Right kidney (tissue), 9 donors: Measurements from ENCODE around the gene ZNF85.
"Not testable (repeated sequence)": the region's sequence is repeated elsewhere in the genome, so short reads cannot be mapped to it uniquely, and the experiment has no call there.

Experiments used
- DNase-seq: peaks from one replicate; pipeline ENCODE4 v3.0.0-alpha.2; 2016
- long read RNA-seq, 8 donors: transcript quantifications; one replicate each; lab custom pipeline, GENCODE V29; 2026

Gene ZNF85
- long read RNA-seq, donor 1, transcript ZNF85-202 (4 exons, 2,296 nt): major isoform, 5 of 10 reads
- long read RNA-seq, donor 1, partial matches to known transcripts: 0 of 10 reads
- long read RNA-seq, donor 1, other reads (novel, unspliced or antisense): 0 of 10 reads
- long read RNA-seq, donor 2, partial matches to known transcripts: 0 of 7 reads
- long read RNA-seq, donor 2, other reads (novel, unspliced or antisense): 0 of 7 reads
- long read RNA-seq, donor 3, partial matches to known transcripts: 0 of 4 reads
- long read RNA-seq, donor 3, other reads (novel, unspliced or antisense): 0 of 4 reads
- long read RNA-seq, donor 4, partial matches to known transcripts: 0 of 7 reads
- long read RNA-seq, donor 4, other reads (novel, unspliced or antisense): 0 of 7 reads
- long read RNA-seq, donor 5, transcript ZNF85-201 (4 exons, 1,531 nt): major isoform, 7 of 7 reads
- long read RNA-seq, donor 5, partial matches to known transcripts: 0 of 7 reads
- long read RNA-seq, donor 5, other reads (novel, unspliced or antisense): 0 of 7 reads
- long read RNA-seq, donor 6, transcript ZNF85-201 (4 exons, 1,531 nt): major isoform, 7 of 12 reads
- long read RNA-seq, donor 6, transcript ZNF85-202 (4 exons, 2,296 nt): minor isoform, 5 of 12 reads
- long read RNA-seq, donor 6, partial matches to known transcripts: 0 of 12 reads
- long read RNA-seq, donor 6, other reads (novel, unspliced or antisense): 0 of 12 reads
- long read RNA-seq, donor 7: 0 reads
- long read RNA-seq, donor 8, transcript ZNF85-201 (4 exons, 1,531 nt): major isoform, 7 of 10 reads
- long read RNA-seq, donor 8, partial matches to known transcripts: 0 of 10 reads
- long read RNA-seq, donor 8, other reads (novel, unspliced or antisense): 0 of 10 reads

DNA sequence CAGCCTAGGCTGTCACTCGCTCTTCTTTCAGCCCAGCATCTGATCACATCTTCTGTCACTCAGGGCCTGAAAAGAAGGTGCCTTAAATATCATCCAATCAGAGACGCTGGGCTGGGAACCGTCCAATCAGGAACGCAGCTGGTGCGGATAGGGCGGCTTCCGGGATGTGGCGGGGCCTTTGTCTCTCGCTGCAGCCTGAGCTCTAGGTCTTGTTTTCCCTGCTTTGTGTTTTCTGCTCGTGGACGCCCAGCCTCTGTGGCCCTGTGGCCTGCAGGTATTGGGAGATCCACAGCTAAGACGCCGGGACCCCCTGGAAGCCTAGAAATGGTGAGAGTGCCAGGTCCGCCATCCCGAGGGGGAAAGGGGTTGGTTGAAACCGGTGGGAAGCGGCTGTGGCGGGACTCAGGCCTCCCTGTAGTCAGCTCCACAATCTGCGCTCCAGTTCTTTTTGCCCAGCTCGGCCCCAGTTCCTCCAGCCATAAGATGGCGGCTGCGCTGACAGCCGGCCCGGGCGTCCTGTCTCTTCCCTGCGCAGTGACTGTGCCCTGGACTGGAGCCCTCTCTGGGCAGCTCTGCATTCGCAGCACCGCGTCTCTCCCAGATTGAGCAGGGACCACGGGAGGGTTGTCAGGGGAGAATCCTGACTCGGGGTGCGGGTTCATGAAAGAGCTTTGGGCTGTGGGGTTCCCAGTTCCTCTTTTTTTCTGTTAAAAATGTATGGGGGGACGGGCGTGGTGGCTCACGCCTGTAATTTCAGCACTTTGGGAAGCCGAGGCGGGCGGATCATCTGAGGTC, at the start of gene ZNF85:
Gene ZNF85 (plus strand): TSS at position 175 of the 795 bp plus-strand sequence. CDS start 150 bp downstream, at position 325.
- peak; percentile 95 for DNase-seq

DNA sequence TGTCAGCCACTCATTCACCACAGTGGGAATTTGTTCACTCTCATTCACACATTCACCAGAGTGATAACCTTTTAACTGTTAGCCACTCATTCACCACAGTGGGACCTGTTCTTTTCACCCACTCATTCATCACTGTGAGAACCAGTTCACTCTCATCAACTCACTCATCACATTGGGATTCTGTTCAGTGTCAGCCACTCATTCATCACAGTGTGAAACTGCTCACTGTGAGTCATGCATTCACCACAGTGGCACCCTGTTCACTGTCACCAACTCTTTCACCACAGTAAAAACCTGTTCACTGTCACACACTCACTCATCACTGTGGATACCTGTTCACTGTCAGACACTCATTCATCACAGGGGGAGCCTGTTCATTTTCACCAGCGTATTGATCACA, 43.5 kb upstream of the ZNF85 start:
- no peak for DNase-seq

DNA sequence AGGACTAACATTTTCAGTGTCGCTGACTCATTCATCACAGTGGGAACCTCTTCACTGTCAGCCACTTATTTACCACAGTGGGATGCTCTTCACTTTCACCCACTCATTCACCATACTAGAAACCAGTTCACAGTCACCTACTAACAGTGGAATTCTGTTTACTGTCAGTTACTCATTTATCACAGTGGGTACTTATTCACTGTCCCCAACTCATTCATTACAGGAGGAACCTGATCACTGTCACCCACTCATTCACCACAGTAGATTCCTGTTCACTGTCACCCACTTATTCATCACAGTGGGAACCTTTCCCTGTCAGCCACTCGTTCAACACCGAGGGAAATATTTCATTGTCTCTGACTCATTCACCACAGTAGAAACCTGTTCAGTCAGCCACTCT, 10.1 kb upstream of the ZNF85 start:
- no peak for DNase-seq

DNA sequence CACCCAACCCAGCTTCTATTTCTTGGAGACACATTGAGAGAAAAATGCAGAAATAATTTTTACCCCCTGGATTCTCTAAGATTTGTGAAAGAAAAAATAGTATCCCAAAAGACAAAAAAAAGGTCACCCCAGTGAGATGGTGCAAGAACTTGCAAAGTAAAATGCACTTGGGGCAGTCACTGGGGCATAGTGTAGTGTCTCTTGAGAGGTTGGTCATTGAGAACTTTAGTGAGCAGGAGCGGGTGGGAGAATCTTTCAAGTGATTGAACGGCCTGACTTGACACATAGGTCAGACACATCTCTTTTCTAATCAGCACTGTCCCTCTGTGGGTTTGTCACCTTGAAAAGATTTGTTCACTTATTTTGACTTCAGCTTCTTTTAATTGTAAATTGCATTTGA, 2.4 kb downstream of the ZNF85 start:
- DNase-seq: no peak

DNA sequence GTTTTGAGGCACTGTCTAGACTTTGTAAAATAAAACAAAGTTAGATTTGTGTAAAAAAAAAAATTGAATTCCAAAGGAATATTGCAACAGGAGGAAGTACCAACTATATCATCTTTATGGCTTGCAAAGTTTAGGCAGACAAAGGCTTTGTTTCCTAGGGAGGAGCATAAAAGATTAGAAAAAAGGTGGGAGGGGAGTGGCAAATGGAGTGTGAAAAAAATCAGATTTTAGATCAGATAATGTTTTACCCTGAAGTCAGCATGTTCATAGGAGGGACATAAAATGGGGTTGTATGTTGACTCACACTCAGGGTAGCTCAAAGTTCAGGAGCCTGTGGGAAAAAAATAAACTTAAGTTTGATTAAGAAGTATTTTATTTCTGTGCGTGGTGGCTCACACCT, 3.7 kb downstream of the ZNF85 start:
- no peak for DNase-seq

DNA sequence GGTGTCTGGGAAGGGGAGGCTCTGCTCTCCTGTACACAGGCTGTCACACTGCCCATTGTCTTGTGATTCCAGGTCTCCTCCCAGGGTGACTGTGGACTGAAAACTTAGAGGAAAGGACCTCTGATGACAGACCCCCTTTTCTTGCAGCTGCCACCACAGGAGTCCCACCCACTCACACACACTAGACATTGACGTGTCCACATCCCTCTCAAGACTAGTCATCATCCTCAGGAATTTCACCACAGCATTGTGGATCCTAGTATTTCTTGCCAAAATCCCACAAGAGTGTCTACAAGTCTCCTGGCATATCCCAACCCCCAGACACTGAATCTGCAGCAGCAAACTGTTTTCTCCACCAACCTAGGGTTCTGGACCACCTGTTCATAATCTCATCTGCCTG, 5.3 kb downstream of the ZNF85 start:
- DNase-seq: no peak

DNA sequence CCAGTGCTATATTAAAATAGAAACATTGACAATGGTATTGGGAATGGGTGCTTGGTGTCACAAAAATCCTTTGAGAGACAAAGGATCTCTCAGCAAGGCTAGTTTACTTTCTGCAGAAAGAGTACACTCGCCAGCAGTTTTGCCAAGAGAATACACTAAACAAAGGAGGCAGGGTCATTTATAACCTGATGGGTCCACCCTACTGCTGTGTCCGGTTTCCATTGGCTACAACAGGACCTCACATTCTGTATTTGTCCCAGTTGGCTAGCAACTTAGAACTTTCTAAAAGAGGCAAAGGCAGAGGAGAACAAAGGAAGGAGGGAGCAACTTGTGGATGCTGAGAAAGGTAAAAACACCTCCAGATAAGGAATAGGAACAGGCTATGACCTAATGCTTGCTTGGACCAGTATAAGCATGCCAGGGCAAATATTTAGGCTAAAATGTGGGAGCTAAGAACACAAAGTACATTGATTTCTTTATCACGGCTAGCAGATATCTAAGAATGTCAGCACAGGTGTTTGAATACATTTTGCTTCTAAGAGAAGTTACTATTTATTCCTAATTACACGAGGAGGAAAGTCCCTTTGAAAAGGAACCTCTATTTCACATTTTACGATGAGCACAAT, 13.4 kb downstream of the ZNF85 start:
- DNase-seq: not testable (repeated sequence)

DNA sequence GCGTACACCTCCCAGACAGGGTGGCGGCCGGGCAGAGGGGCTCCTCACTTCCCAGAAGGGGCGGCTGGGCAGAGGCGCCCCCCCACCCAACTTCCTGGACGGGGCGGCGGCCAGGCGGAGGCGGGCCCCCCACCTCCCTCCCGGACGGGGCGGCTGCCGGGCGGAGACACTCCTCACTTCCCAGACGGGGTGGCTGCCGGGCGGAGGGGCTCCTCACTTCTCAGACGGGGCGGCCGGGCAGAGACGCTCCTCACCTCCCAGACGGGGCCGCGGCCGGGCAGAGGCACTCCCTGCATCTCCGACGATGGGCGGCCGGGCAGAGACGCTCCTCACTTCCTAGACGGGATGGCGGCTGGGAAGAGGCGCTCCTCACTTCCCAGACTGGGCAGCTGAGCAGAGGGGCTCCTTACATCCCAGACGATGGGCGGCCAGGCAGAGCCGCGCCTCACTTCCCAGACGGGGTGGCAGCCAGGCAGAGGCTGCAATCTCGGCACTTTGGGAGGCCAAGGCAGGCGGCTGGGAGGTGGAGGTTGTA, 29.6 kb downstream of the ZNF85 start:
- DNase-seq: not testable (repeated sequence)

DNA sequence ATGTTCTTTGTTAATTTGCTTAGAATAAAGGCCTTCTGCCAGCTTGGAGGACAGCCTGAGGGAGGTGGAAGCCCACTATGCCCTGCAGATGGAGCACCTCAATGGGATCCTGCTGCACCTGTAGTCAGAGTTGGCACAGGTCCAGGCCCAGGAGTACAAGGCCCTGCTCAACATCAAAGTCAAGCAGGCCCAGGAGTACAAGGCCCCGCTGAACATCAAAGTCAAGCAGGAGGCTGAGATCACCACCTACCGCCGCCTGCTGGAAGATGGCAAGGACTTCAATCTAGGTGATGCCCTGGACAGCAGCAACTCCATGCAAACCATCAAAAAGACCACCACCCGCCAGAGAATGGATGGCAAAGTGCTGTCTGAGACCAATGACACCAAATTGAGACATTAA, 41.7 kb downstream of the ZNF85 start:
- no peak for DNase-seq

DNA sequence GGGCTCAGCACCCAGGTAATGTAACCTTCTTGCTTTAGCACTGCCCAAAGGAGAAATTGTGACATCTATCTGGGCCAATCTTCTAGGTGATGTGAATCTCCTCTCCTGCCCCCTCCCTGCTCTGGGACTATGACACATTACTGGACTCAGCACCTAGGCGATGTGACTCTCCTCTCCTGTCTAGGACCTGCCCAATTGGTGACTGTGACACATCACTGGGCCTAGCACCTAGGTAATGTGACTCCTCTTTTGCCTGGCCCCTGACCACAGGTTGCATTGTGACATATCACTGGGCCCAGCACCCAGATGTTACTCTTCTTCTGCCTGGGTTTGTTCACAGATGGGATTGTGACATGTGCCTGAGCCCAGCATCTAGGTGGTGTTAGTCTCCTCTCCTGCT, 45.0 kb downstream of the ZNF85 start:
- DNase-seq: no peak

DNA sequence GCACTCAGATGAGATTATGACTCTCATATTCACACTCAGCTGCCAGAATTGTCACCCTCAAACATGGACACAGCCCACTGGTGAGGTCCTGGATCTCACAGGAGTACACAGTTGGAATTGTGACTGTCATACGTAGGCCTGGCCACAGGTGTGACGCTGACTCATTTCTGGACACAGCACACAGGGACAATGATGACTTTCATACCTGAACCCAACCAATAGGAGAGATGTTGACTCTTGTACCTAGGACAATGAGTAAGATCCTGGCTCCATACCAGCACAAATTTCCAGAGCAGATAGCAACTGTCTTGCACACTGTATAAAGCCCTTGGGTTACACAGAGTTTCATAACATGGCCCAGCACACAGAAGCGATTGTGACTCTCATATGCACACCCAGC, 46.4 kb downstream of the ZNF85 start:
- DNase-seq: no peak

DNA sequence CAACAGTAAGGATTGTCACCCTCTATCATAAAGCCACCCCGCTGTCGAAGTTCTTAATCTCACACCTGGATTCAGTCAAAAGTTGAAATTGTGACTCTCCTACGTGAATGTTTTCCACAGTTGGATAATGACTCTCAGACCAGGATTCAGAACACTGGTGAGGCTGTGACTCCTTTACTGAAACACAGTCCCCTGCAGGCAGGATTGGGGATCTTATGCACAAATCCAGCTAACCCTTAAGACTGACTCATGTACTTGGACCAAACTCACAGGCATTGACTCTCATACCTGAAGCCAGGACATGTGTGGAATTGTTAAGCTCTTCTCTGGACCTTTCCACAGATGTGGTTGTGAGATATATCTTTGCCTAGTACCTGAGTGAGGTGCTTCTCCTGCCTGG, 46.8 kb downstream of the ZNF85 start:
- DNase-seq: no peak

DNA sequence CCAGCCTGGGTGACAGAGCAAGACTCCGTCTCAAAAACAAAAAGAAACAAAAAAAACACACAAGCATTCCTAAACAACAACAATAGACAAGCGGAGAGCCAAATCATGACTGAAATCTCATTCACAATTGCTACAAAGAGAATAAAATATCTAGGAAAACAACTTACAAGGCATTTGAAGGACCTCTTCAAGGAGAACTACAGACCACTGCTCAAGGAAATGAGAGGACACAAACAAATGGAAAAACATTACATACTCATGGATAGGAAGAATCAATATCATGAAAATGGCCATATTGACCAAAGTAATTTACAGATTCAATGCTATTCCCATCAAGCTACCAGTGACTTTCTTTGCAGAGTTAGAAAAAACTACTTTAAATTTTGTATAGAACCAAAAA, 69.7 kb downstream of the ZNF85 start:
- not testable (repeated sequence) for DNase-seq

DNA sequence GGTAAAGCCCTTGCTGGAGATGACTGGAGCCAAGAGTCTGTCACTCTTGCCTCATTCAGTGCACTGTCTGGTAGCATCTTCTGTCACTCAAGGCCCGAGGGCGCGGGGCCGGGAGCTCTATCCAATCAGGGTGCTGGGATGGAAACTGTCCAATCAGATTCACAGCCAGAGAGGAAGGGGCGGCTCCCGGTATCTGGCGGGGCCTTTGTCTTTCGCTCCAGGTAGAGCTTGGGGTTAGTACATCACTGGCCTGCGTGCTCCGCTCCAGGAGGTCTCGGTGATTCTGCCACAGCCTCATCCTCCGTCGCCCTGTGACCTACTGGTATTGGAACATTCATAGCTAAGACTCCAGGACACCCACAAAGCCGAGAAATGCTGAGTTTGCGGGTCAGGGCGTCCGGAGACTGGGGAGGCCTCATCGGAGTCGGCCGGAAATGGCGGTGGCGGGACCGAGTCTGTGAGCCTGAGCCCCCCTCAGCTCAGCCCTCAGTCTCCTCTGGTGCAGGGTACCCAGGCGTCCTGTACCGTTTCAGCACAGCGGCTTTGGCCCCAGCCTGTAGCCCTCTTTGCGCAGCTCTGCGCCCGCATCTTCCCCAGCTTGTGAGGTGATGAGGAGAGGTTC, 76.8 kb downstream of the ZNF85 start:
- DNase-seq: peak; percentile 89
